ENCODE results near the gene PLA1A.
A peak's percentile ranks its signal among the peaks of the same experiment; 100 is the strongest.

PLA1A gene

GRCh38 chr3:119571230-119571629 lies 26.5 kb upstream of the PLA1A start:
- DNase-seq (ENCODE audit: low read depth) = no peak
- H3K4me3 ChIP-seq (ENCODE audit: low read depth, low read length) = no peak overlapping the region
- TF ChIP-seq MYC (IDR thresholded peaks at IDR 0.05; ENCODE audit: low read depth, low read length) (no peak), MAX (IDR thresholded peaks at IDR 0.05; ENCODE audit: low read depth, low read length) (no peak), POLR2A (IDR thresholded peaks at IDR 0.05; ENCODE audit: extremely low read depth, insufficient read length) (no peak), CTCF (IDR thresholded peaks at IDR 0.05; ENCODE audit: low read depth, low read length) (no peak)

- DNase-seq (ENCODE audit: low read depth) = no peak
- no peak for TF ChIP-seq POLR2A (IDR thresholded peaks at IDR 0.05; ENCODE audit: extremely low read depth, insufficient read length)
- TF ChIP-seq CTCF (IDR thresholded peaks at IDR 0.05; ENCODE audit: low read depth, low read length) = no peak
- no peak for TF ChIP-seq MAX (IDR thresholded peaks at IDR 0.05; ENCODE audit: low read depth, low read length)
- TF ChIP-seq MYC (IDR thresholded peaks at IDR 0.05; ENCODE audit: low read depth, low read length) = no peak
- no peak overlapping the region for H3K4me3 ChIP-seq (ENCODE audit: low read depth, low read length)
These were observed 26.0 kb upstream of the PLA1A start for GRCh38 chr3:119571688-119572087.

- no peak overlapping the region for H3K4me3 ChIP-seq (ENCODE audit: low read depth, low read length)
- no peak for DNase-seq (ENCODE audit: low read depth)
- TF ChIP-seq MYC (IDR thresholded peaks at IDR 0.05; ENCODE audit: low read depth, low read length) (no peak), POLR2A (IDR thresholded peaks at IDR 0.05; ENCODE audit: extremely low read depth, insufficient read length) (no peak), MAX (IDR thresholded peaks at IDR 0.05; ENCODE audit: low read depth, low read length) (no peak), CTCF (IDR thresholded peaks at IDR 0.05; ENCODE audit: low read depth, low read length) (no peak)
These were observed 22.2 kb upstream of the PLA1A start for GRCh38 chr3:119575507-119575906.

- H3K4me3 ChIP-seq (ENCODE audit: low read depth, low read length) = peak within 1 kb of the TSS; percentile 52
- DNase-seq (ENCODE audit: low read depth) = peak; percentile 75
- TF ChIP-seq MAX (IDR thresholded peaks at IDR 0.05; ENCODE audit: low read depth, low read length) = no peak
These were observed 18.2 kb upstream of the PLA1A start, which contains the start of gene ADPRH for GRCh38 chr3:119579366-119580066. Gene ADPRH (plus strand): TSS chr3:119579492. CDS start chr3:119582170, 2,678 bp downstream.

- TF ChIP-seq POLR2A (IDR thresholded peaks at IDR 0.05; ENCODE audit: extremely low read depth, insufficient read length) (no peak), MYC (IDR thresholded peaks at IDR 0.05; ENCODE audit: low read depth, low read length) (no peak), MAX (IDR thresholded peaks at IDR 0.05; ENCODE audit: low read depth, low read length) (no peak)
- peak; percentile 71 for DNase-seq (ENCODE audit: low read depth)
- peak overlapping the region; percentile 52 for H3K4me3 ChIP-seq (ENCODE audit: low read depth, low read length)
These were observed 17.5 kb upstream of the PLA1A start for GRCh38 chr3:119580067-119580760.

- H3K4me3 ChIP-seq (ENCODE audit: low read depth, low read length) = no peak overlapping the region
- TF ChIP-seq MYC (IDR thresholded peaks at IDR 0.05; ENCODE audit: low read depth, low read length) (no peak), POLR2A (IDR thresholded peaks at IDR 0.05; ENCODE audit: extremely low read depth, insufficient read length) (no peak), CTCF (IDR thresholded peaks at IDR 0.05; ENCODE audit: low read depth, low read length) (no peak), MAX (IDR thresholded peaks at IDR 0.05; ENCODE audit: low read depth, low read length) (no peak)
These were observed 15.5 kb upstream of the PLA1A start for GRCh38 chr3:119582178-119582577.

More at GRCh38 chr3:119582178-119582577, 15.5 kb upstream of the PLA1A start:
- DNase-seq (ENCODE audit: low read depth) = no peak
